ENCODE results near the gene KLHL25.

KLHL25 gene

DNA sequence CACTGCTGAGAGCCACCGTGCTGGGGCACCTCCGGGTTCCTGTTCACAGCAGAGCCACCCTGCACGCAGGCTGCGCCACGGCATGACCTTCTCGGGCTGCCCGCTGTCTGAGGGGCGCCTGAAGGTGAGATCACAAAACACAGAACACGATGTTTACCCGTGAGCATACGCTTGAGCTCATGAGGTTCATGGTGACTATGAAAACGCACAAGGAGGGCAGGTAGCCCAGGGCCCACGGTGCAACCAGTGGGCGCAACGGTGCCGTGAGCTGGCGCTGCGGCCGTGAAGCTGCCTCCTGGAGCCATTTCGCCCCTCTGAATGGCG, 36.1 kb downstream of the KLHL25 start:
- peak; percentile 8 for DNase-seq

DNA sequence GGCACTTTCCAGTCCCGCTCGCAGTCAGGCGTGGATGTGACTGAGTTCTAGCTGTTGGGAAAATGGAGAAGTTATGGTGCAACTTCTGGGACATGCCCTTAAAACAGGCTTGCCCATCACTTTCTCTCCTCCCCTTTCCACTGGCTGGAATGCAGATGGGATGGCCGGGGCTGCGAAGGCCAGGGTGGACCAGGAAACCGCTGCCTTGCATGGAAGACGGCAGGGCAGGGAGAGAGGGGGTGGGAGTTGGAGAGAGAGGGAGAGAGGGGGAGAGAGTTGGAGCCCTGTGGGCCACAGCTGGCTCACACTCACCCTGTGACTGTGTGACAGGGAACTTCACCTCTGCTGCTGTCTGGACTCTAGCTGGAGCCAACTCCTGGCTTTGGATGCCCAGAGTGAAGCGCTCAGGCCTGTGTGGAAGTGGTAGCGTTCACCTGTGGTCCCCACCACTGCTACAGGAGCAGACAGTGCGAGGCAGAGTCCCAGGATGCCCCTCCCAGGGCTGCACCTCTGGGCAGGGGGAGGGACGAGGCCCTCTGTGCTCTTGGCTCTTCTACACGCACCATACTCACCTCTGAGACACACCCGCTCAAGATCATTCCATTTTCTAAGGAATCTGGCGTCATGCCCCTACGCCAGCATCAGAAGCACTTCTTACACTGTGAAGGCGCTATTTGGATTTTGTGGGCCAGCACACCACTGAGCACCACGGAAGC, 36.6 kb downstream of the KLHL25 start:
- DNase-seq, result peak; percentile 14

DNA sequence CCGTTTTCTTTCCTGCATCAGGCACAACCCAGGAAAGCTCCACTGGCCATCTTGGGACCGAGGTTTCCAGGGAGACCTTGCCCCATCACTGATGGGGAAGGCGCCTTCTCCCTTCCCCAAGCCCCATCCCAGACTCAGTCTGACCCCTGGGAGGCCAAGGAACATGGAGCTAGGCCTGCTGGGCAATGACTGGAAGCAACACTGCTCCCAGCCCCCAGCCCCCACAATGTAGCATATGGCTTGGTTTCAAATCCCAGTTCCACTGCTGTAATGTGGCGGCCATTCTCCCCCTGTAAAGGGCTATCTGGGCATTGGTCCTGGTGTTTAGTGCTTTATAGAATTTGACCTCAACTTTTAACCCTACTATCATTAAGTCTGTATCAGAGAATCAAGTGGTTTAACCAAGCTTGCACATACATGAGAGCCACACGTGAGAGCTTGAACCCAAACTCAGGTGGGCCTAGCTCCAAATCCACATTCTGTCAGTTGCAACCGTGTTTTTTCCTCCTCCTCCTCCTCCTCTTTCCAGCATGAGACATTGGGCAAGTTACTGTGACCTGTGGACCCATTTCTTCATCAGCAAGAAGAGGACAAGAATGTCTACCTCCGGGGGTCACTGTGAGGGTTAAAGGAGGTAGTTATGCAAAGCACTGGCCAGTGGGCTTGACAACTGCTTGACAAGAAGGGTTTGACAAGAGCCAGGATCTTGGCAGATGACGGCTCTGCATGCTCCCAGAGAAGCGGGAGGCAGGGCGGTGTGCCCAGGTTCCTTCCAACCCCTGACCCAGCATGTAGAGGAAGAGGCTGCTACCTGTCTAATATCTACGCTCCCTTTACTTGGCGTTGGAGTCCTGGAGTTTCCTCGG, 37.4 kb downstream of the KLHL25 start:
- peak; percentile 18 for DNase-seq

DNA sequence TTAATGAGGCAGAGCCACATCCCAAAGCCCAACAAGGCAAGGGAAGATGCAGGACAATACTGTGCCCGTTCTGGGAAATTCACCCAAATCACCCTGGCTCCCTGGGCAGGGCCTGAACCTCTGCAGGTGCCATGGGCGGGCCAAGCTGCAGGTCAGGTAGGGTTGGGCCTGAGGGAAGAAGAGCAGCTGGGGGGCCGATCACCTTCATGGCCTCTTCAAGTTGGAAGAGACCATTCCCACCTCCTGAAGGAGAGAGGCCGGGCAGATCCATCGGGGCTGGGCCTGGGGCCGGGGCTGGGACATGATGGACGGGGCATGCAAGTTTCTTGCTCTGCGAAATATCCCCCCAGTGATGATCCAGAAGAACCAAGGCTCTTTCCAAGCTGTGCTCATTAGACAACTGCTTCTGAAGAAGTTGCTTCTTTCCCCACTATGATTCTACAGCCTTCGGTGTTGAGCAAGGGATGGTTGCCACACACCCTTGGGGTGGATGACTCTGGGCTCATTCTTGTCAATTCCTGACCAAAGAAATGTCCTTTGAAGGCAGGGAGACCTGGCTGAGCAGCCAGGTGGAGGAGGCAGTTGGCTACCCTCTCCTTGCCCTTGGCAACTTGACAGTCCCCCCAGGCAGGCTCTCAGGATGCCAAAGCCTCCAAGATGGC, 38.2 kb downstream of the KLHL25 start:
- peak; percentile 16 for DNase-seq

DNA sequence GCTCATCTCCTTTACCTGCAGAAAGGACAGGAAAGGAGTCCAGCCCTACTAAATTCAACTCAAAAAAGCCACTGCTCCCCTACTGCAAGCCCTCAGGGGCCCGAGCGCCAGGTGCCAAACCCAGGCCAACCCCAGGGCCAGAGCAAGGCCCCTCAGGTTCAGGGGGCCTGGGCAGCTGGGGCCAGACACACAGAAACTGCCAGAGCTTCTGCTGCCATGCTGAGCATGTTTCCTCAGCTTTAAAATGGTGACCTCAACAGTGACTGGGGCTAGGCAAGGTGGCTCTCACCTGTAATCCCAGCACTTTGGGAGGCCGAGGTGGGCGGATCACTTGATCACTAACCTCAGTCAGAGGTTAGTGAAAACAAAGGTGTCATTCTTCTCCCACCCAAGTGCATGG, 38.8 kb downstream of the KLHL25 start:
- DNase-seq, result peak; percentile 10

DNA sequence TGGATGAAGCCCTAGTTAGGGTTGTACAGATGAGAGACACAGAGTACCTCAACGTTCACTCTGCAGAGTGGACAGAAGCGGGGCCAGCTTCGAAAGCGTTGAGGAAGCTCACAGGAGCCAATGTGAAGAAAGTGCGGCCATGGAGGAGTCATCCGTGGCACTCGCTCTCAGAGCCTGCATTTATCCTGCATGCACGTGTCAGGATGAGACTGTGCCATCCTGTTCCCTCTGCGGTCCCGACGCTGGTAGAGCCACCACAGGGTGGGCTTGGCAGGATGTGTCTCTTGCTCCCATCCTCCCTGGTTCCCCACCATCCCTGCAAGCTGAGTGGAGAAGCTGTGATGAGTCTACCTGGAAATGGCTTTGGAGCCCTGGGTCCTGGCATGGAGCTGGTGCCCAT, 39.3 kb downstream of the KLHL25 start:
- DNase-seq, result peak; percentile 11

DNA sequence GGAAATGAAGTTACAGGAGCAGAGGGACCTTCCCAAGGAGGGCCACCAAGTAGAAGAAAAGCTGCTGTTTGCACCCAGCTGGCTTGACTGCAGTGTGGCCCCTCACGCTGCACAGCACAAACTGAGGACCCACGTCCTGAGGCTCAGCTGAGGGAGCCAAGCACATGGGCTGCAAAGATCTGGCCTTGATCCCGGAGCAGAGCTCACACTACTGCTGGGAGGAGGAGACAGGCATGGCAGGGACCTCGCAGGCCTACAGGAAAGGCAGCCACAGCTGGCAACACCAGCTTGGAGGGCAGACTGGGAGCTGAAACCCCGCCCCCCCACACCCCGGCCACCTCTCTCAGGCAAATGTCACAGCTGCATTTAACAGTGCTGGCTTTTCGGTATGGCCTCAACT, 39.7 kb downstream of the KLHL25 start:
- DNase-seq, result peak; percentile 76

DNA sequence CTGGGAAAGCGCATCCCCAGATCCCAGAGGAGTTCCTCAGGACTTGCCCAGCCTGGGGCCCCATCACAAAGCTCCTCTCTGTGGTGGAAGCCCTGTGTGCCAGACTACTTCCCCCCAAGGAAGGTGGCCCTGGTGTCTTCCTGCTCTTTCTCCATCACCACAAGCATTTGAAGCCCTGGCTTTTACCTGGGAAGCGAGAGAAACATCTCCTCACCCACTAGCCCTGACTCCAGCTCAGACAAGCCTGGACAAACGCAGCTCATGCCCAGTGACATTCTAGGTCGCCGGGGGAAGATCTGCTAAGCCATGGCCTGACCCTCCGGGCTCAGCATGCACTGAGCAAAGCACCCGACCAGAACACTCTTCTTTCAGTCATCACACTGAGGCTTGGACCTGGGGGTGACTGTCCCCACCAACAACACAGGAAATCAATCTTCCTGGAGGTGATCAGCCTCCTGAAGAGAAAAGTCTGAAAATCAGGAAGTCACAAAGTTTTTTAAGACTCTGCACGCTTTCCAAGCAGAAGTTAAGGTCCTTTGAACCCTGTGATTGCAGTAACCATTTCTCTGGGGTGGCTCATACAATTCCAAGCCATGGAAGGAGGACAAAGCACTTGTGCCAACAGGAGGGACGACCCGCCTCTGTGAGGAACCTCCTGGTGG, 40.8 kb downstream of the KLHL25 start:
- DNase-seq, result peak; percentile 10

DNA sequence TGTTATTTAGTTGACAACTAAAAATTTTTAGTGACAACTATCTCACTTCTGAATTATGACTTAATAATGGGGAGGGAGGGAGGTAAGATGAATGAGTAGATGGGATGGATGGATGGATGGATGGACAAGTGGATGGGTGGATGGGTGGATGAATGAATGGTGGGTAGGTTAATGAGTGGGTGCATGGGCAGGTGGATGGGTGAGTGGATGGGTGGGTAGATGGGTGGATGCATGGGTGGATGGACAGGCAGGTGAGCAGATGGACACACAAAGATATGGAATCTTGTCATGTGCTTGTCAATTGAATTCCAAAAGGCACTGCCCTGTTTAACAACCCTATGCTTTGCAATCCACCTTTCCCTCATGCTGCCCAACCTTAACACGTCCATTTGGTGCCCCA, 41.5 kb downstream of the KLHL25 start:
- peak; percentile 4 for DNase-seq

DNA sequence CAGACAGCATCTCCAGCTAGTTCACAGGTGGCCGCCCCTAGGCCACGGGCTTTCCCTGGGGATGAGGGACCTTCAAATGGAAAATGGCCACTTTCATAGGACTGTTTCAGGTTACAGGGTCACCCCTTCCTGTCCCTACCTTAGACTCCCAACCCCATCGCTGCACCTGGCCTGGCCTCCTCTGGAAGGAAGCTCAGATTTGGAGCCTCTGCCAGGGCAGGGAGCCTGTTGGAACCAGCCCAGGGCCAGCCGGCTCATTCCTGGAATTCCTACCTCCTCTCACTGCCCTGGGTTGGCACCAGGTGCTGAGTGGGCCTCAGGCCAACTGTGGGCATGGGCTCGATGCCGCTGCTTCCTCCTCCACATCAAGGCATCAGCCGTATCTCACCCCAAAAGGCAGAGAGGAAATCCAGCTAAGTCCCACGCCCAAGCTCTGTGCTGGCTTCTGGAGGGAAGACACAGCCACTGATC, 42.2 kb downstream of the KLHL25 start:
- DNase-seq, result peak; percentile 70

DNA sequence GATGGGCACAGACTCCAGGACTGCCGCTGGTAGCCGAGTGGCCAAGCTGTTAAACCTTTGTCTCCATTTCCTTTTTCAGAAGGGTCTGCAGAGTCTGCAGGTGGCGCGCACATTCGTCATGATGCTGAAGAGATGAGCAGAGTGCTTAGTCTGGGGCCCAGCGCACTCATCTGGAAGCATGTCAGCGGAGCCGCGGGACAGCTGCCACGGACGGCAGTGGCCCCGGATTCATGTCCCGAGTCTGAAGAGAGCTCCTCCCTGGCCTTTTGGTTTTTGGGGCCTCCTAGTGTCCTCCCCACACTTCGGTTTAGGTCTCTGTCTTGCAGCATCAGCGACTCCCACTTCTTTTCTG, 42.6 kb downstream of the KLHL25 start:
- peak; percentile 38 for DNase-seq

DNA sequence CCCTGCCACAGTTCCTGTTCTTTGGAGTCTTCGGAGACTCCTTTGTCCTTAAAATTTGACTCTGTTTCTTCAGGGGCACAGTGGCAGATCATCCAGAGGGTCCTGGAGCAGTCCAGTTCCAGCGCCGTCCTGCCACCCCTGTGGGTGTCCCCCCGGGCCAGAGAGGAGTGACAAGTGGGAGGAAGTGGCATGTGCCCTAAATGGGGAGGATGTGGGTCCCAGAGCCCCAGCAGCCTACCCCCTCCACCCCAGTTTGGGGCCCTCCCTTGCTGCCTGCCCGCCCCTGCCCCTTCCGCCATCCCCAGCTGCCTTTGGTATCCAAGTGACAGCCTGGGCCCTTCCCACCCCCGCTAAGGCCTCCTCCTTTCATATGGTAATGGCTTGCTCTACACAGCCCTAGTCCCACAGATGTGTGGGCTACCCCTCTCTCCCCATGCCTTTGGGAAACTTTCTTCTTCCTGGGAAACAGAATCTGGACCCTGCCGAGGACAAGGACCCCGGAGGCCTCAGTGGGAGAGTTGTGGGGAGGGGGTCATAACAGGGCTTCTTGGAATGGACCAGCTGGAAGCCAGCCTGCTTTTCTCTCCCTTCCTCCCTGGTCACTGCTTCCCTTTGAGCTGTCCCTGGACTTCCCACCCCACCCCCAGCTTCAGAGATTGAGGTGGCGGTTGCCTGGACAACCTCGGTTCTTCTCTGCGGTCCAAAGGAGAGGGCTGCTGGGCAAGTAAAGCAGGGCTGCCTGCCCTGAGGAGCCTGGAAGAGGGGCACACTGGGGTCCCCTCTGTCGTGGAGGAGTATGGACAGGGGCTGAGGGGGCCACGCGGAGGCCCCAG, 43.2 kb downstream of the KLHL25 start:
- peak; percentile 53 for DNase-seq

DNA sequence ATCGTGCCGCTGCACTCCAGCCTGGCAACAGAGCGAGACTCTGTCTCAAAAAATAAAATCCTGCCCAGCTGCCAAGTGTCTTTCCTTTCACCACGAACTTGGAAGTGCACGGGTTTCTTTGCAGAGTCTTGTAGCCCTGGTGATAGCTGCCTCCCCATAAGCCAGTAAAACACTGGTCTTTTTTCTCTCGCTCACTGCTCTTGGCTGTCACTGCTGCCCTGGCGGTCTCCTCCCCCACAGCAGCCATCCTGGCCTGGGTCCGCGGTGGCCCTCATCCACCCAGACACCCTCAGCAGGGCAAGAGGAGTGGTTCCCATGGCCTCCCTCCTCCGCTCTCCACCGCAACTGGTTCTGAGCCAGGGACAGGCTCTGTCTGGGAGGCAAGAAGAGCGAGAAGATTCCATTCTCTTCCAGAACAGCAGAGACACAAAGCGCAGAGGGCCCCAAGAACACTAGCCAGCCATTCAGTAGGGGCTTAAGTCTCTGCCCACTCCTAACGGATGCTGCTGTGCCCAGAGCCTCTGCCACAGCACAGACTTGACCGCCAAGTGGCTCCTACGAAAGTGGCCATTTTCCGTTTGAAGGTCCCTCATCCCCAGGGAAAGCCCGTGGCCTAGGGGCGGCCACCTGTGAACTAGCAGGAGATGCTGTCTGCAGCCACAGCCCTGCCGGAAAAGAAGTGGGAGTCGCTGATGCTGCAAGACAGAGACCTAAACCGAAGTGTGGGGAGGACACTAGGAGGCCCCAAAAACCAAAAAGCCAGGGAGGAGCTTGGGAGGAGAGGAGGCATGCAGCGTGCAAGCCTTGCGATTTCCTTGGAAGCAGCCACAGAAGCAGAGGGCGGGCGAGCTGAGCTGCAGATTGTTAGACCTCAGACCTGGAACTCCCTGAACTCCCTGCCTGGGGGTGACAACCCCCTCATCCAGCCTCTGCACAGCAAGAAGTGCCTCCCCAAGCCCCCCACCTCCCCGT, 44.1 kb downstream of the KLHL25 start:
- DNase-seq, result peak; percentile 92

DNA sequence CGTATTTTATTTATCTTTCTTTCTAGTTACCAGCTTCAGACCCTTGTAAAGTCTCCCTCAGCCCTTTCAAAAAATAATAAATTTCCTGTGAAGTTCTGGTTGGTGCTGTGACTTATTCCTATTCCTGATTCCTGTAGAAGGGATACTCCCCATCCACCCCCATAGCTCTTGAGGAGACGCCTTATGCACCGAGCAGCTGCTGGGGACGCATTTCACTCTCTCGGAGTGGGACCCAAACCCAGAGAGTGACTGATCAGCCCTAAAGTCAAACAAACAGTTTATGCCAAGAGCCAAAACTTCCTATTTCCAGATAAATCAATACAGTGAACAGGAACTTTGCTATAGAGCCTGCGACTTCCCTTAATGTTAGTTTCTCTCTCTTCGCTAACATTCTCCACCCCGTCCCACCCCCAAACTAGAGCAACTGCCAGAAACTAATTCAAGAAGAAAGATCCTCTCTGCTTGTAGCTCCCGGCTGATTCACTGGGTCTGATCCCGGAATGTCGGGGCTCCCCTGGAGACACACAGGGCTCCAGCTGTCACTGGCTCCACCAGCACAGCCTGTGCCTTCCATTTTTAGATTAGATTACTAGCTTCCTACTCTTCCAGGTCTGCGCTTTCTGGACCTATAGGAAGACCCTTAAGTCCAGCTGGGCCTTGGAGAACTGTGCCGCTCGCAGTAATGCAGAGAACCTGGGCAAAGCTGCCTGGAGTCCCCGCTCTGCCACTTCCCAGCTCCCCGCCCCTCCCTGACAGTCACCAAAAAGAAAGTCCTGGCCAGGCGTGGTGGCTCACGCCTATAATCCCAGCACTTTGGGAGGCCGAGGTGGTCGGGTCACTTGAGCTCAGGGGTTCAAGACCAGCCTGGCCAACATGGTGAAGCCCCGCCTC, 45.2 kb downstream of the KLHL25 start:
- peak; percentile 88 for DNase-seq

DNA sequence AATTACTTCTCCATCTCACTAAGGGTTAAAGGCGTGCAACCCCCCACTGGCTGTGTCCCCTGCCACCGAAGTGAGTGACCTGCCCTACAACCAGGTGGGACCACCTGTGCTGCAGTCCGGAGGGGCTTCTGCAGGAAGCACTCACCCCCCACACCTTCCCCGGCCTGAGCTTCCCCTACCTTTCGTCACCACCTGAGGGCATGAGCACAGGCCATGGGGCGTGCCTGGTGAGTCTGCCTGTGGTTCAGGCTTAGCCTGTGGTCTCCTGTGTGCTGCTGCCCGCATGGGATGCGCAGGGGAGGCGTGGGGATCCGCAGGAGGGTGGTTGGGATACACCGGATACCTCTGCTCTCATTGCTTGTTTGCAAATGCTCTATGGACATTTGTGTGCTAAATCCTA, 46.0 kb downstream of the KLHL25 start:
- DNase-seq, result peak; percentile 38

DNA sequence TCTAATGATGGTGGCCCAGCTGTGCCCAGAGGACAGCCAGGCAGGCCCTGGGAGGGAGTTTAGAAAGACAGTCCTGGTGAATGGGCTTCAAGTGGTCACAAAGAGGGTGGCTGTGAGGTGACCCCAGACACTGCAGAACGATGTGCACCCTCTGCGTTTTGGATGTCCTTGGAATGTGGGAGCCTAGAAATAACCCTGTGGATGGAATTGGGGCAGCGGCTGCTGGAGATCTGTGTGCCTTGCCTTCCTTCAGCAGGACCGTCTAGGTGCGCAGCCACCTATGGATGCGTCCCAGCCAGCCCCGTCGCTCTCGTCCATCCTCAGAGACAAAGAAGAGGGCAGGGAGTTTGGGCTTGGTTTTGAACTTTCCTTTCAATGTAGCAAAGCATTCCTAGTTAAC, 46.5 kb downstream of the KLHL25 start:
- peak; percentile 16 for DNase-seq

DNA sequence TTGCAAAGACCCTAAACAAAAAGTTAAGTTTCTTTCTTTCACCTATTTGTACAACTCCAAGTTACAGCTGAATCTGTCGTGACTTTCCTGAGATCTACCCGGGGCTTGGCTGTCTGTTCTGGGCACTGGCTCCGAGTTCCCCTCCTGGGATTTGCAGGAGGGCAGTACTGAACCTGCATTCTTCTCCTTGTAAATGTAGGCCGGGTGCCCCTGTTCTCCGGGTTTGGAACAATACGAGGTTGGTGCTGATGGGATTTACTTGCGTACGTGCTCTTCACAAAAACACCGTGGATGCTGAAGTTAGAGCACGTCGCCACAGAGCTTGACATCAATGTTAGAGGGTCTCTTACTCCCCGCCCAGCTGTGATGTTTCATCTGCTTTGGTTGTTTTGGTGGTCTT, 48.1 kb downstream of the KLHL25 start:
- DNase-seq, result peak; percentile 15

DNA sequence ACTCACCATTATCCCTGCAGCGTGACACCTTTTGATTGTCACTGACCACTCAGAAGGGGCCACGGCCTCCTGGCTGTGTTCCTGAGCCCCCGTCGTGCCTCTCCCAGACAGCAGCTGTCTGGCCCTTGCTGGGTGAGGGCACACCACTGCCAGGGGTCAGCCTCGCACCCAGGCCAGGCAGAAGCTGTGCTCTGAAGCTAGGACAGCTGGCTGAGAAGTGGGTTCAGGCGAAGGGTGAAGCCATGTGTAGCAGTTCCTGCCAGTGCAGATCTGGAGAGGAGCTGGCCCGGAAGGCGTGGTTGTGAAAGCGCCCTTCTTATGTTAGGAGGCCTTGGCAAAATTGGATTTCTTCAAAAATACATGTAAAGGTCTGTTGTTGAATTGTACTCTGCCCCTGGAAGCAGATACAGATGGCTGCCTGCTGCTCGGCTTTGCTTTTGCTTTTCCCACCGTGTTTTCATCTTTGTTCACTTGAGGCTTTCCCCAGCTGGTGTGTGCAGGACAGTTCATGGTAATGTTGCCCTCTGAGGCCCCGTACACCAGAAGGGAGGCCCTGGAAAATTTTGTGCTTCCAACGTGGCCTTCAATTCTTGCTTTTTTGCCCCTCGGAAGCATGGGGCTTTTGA, 49.1 kb downstream of the KLHL25 start:
- peak; percentile 17 for DNase-seq

DNA sequence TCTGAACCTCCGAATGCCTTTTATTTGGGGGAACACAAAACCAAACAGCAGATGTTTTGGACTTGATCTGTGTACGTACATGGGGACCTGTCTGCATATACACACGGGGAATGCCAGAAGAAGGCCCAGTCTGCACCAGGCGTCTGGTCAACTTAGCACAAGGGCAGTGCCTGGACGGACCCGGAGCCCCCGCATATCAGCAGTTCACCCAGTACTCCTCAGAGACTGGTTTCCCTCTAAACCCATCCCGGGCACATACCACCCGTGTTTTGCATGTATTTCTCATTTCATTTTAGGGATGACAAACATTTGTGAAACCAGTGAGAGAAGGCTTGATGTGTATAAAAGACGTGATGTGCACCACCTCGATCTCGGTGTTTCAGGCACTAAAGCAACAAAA, 49.7 kb downstream of the KLHL25 start:
- DNase-seq, result peak; percentile 14

DNA sequence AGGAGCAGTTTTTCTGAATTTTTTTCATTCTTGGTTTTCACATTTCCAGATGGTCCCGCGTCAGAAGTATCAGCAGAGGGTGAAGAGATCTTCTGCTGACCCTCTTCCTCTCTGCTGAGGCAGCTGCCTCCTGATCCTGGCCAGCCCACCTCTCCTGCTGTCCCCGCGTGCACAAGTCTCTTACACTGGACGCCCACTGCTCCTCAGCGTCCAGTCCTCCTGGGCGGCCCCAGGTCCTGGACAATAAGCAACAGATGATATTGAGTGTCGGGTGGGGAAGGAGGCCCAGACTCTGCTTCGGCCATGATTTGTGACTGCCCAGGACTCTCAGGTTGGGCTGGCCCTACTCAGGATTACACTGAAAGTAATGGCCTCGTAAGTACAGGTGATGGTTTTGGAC, 50.1 kb downstream of the KLHL25 start:
- peak; percentile 24 for DNase-seq

Data from femur (tissue), 1 donor.